Measurements from ENCODE around the gene NBEA. TPM values are rescaled to one million over a fixed set of nuclear protein-coding genes. Genes with fewer than 3 reads are reported as not detected.

Gene NBEA
- total and polyA plus RNA-seq, 8 donors: 1.6 to 36.0 (median 7.7) TPM

GRCh38 chr13:35470671-35471661 lies 528.9 kb downstream of the NBEA start:
- peaks cover 0 to 68% (median 38%) of the 10 kb centered on the region in 3 donors for H3K27me3 ChIP-seq
- DNase-seq: peak in 1 of 2 donors; percentile 74
- TF ChIP-seq CTCF (IDR thresholded peaks at IDR 0.05) (no peak), EP300 (IDR thresholded peaks at IDR 0.05) (no peak), POLR2AphosphoS5 (IDR thresholded peaks at IDR 0.05) (no peak), POLR2A (IDR thresholded peaks at IDR 0.05) (no peak)

GRCh38 chr13:35471706-35472322 lies 529.7 kb downstream of the NBEA start:
- Histone ChIP-seq H3K36me3 (no peaks in the 10 kb centered on the region), H3K4me1 (peaks cover 0 to 30% (median 22%) of the 10 kb centered on the region in 4 donors), H3K9me3 (peaks cover 0 to 9% (median 0%) of the 10 kb centered on the region in 4 donors), H3K27me3 (peaks cover 0 to 76% (median 43%) of the 10 kb centered on the region in 3 donors), H3K27ac (peak overlapping the region in 2 of 5 donors; percentile 71 to 80), H3K4me3 (no peak overlapping the region)
- intact Hi-C loops (cut with DNase I; ENCODE audit: low total_unique reads): no loop called here
- TF ChIP-seq EP300 (IDR thresholded peaks at IDR 0.05): no peak
- TF ChIP-seq CTCF (IDR thresholded peaks at IDR 0.05): no peak
- WGBS, 5 donors: 43 to 60% (median 56%) methylated on average over 28 of the region's 28 CpGs
- peak in 1 of 2 donors; percentile 21 for DNase-seq

More at GRCh38 chr13:35470671-35471661, 528.9 kb downstream of the NBEA start:
- Histone ChIP-seq H3K9me3 (peaks cover 0 to 9% (median 0%) of the 10 kb centered on the region in 4 donors), H3K4me1 (peaks cover 0 to 29% (median 22%) of the 10 kb centered on the region in 4 donors), H3K4me3 (peak overlapping the region; percentile 38 to 45 (median 44)), H3K36me3 (no peaks in the 10 kb centered on the region), H3K27ac (peak overlapping the region; percentile 46 to 80 (median 71))
- intact Hi-C loops (cut with DNase I; ENCODE audit: low total_unique reads): no loop called here
- 6 to 22% (median 10%) methylated on average over 47 to 68 of the region's 68 CpGs for WGBS, 5 donors

GRCh38 chr13:35472323-35472881 lies 530.3 kb downstream of the NBEA start:
- DNase-seq: no peak
- WGBS, 5 donors: 63 to 80% (median 74%) methylated on average over 7 of the region's 7 CpGs
- Histone ChIP-seq H3K9me3 (peaks cover 0 to 9% (median 0%) of the 10 kb centered on the region in 4 donors), H3K27ac (no peak overlapping the region), H3K27me3 (peaks cover 0 to 82% (median 43%) of the 10 kb centered on the region in 3 donors), H3K4me1 (peaks cover 0 to 30% (median 22%) of the 10 kb centered on the region in 4 donors), H3K36me3 (no peaks in the 10 kb centered on the region), H3K4me3 (no peak overlapping the region)
- intact Hi-C loops (cut with DNase I; ENCODE audit: low total_unique reads): no loop called here
- TF ChIP-seq POLR2AphosphoS5 (IDR thresholded peaks at IDR 0.05) (no peak), POLR2A (IDR thresholded peaks at IDR 0.05) (no peak), CTCF (IDR thresholded peaks at IDR 0.05) (no peak), EP300 (IDR thresholded peaks at IDR 0.05) (no peak)

- Histone ChIP-seq H3K27ac (no peak overlapping the region), H3K27me3 (peaks cover 0 to 88% (median 46%) of the 10 kb centered on the region in 3 donors), H3K9me3 (peaks cover 0 to 10% (median 0%) of the 10 kb centered on the region in 4 donors), H3K4me1 (peaks cover 0 to 30% (median 22%) of the 10 kb centered on the region in 4 donors), H3K4me3 (no peak overlapping the region), H3K36me3 (no peaks in the 10 kb centered on the region)
- DNase-seq: no peak
- intact Hi-C loops (cut with DNase I; ENCODE audit: low total_unique reads): no loop called here
- TF ChIP-seq POLR2AphosphoS5 (IDR thresholded peaks at IDR 0.05) (no peak), CTCF (IDR thresholded peaks at IDR 0.05) (no peak)
These were observed 531.2 kb downstream of the NBEA start for GRCh38 chr13:35473206-35473775.

Data from stomach (tissue), 9 donors.